HuH-7 (cell line): Measurements from ENCODE around the gene CXCL11.
"Not testable (repeated sequence)": the region's sequence is repeated elsewhere in the genome, so short reads cannot be mapped to it uniquely, and the experiment has no call there.

Source experiments
- DNase-seq: peaks from one replicate; pipeline ENCODE4 v3.0.0; 2011; ENCODE audit warnings: low spot score

CXCL11 gene

DNA sequence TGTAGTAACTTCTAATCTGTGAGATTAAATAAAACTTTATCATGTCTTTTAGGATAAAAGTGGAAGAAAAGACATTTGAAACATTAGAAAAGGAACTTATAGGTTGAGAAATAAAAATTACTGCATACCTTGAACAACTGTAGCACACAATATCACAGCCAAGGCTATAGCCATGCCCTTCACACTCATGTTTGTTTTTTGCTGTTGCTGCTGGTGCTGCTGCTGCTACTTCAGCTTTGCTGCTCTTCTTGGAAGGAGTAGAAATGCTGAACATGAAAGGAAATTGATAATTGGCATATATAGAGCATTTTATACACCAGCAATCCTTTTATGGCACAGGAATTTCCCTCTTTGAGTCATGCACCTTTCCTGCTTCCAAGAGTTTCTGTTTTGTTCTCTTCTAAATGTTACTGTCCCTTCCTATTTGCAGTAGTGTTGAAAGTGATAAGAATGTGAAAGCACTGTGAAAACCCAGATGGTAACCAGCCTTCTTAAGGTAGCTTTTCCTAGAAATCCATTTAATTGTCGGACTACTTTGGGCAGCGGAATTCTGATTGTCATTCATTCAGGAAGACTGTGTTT is at the start of gene CXCL11:
CXCL11 (minus strand) TSS at position 272 of the 582 bp plus-strand sequence; CDS start at position 189, 83 bp downstream.
- DNase-seq: no peak

DNA sequence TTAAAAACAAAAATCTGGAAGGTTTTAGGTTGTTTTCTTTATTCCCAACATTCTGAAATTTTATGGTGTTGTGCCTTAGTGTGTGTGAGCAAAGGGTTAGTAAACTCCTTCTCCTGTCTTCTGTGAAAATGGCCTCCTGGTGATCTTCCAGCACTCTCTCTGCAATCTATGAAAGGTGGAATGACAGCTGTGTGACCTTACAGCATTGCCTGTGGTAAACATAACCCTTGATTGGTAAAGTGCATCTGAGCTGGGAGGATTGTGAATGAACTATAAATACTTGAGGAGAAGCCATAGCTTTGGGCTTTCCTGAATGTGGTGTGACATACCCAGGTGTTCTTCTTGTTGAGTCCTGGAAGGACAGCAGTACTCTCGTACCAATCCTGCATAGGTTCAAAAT is 48.7 kb upstream of the CXCL11 start:
- DNase-seq: no peak

DNA sequence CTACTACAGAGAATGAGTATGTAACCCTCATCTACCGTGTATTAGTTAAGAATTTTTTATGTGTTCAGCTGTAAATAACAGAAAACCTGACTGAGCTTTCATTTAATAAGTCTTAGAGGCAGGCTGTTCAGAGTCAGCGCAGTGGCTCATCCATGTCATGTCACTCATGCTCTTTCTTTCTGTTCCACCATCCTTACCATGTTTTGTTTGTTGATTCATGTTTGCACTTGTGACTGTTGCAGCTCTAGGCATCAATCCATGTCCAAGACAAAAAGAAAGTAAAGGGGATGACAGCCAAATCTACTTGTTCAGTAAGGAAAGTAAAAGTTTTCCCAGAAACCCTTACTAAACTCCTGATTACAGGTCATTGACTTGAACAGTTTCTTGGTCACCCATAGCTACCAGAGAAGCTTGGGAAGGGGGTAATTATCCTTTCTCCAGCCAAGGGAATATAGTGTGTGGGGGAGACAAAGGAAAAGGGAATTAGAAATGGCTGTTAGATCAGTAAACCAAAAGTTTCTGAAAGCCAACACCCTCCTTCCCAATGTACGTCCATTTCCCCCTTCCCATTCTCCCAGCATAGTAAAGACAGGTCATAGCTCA is 47.6 kb upstream of the CXCL11 start:
- no peak for DNase-seq

DNA sequence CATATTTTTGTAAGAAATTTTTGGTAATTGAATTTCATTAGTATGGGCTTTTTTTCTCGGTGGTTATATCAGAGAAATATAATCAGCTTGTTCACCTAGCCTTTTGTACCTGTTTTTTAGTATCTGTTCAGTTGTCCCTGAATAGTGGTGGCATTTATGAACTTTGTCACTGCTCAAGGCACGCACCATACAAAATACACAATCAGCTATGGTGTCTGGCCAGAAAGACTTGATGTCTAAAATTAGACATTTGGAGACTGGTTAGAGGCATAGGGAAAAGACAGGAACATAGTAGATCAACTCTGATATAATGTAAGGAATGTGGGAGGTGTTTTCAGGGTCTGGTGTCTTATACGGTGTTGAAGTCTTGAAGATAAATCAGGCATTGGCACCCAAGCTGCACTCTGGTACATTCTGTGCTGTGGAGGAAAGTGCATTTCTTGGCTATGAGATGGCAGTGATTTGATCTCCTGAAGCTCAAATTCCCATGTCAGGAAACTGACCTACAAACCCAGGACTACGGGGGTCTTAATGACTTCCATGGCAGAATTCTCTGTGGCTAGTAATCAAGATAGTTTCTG is 42.3 kb upstream of the CXCL11 start:
- DNase-seq: no peak

DNA sequence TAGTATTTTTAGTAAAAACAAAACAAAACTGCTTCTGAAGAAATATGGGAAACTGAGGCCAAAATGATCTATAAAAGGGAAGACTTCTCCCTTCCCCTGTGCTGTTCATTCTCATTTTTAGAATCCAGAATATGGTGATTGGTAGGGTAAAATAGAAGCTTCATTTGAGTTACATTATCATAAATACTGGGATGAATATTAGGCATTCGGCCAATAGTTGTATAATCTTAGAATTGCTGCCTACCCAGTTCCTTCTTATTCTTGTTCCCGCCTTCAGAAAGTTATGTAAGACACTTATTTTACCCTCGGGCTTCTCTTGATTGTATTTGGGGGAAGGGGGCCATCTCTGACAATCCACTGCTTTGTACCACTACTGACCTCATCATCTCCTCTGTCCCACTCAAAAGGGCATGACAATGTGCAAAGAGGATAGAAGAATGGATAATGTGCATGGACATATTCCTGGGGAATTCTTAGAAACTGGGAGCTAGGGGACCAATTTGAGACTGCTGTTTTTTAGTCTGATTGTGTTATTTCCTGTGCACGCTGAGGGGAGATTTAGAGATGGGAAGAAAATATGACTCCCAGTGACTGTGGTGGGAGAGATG is 39.2 kb upstream of the CXCL11 start:
- DNase-seq: no peak

DNA sequence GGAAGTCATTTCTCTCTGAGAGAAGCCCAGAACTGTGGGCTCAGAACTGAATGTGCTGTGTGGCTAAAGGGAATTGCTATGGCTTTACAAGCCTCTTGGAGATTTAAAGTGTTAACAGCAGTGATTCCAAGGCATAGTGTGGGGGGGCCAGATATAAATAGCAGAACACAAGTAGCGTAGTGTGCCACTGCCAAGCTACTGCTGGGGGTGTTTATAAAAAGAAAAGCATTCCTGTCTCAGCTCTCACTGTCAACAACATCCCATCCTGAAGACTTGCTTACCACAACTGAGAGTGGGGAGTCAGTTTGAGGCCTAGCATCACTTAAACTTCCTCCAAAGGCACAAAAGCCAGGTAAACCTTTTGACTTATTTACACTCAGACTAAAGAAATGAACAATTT is 38.6 kb upstream of the CXCL11 start, which contains the start of gene ART3:
ART3 (plus strand) TSS at position 242 of the 400 bp plus-strand sequence. CDS start 1,181 bp downstream, outside the sequence.
- no peak for DNase-seq

DNA sequence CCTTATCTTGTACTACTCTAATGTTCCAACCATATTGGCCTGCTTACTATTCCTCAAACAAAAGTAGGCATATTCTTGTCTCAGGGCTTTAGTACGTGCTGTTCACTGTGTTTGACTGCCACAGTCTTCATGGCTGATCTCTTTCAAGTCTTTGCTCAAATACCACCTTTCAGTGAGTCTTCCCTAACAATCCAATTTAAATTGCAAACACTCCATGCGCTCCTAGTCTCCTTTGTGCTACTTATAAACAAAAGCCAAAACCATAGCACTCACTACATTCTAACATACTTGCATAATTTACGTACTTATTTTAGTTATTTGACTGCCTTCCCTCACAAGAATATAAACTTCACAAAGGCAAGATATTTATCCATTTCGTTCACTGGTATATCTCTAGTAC is 36.9 kb upstream of the CXCL11 start:
- DNase-seq: no peak

DNA sequence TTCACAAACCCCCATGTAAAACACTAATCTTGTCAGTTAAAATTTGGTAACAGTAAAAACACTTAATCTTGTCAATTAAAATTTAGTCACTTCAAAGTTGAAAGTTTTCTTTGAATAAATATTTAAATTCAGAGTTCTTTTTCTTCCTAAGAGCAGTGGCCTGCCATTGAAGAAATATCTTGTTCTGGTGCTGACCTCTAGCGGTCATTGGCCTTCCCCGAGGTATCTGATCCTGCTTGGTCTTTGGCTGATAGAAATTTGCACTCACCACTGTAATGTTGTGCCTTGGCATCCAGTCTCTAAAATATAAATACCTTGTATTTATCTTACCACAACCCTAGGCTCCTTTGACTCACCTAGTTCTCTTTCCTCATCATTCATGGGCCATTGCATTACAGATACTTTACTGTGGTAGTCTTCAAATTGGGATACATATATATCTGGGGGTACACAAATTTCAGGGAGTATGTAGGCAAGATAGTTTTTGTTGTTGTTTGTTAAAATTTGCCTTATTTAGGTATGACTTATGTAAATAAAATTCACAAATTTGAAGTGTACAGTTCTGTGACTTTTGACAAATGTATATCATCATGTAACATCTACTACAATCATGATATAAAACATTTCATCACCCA is 31.9 kb upstream of the CXCL11 start:
- peak; percentile 57 for DNase-seq

DNA sequence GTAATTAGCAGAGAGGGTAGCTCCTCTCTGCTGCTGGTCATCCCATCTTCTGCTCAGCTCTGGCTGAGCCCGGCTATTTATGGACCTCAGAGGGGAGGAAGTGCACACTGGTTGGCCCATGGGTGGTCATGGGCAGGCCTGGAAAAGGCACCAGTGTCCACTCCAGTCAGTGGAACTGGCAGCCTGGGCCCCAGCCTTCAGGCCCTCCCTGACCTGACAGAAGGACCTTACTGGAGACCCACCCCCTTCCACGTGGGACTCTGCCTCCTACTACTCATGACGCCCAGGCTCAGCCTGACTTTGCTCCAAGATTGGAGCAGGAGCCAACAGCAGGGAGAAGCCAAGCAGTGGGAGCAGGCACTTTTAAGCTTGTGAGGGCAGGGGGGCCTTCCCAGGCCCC is 30.7 kb upstream of the CXCL11 start:
- DNase-seq: no peak

DNA sequence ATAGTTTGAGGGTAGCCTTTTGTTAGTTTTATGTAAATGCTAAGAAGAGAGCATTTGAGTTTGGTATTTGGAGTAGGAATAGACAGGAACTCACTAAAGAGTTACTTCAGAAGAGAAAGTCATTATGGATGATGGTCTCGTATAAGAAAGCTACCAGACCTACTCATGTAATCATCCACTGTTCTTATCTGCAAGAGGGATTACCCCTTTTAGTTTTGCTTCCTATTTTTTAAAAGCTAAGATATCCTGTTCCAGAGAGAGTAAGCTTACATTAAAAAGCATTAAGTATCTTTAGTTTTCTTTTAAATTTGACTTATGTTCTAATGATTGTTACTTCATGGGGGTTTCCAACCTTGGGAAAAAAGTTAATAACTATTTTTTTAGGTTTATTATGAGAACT is 26.1 kb upstream of the CXCL11 start:
- DNase-seq: no peak

DNA sequence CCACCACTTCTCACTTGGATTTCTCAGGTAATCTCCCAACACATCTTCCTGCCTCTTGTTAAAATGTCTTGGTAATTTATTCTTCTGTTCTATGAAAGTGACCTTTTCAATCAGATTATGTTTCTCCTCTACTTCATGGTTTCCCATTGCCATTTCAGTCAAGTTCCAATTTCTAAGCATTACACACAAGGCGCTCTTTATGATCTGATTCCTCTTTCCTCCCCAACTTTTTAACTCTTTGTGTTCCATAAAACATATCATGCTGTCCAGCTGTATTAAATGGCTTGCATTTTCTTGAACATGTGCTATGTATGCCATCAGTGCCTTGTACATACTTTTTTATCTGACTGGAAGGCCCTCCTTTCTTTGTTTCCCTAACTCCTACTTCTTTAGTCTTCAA is 25.6 kb upstream of the CXCL11 start:
- no peak for DNase-seq

DNA sequence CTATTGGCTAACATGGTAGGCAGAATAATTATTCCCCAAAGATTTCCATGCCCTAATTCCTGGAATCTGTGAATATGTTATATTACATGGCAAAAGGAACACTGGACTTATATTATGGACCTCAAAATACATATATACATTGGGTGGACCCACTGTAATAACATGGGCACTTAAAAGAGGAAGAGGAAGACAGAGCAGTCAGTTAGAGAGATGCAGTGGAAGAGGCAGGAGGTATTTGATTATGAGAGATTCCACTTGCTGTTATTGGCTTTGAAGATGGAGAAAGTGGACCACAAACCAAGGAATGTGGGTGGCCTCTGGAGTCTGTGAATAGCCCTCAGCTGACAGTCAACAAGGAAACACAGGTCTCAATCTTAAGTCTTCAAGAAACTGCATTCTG is 24.6 kb upstream of the CXCL11 start:
- DNase-seq: no peak

DNA sequence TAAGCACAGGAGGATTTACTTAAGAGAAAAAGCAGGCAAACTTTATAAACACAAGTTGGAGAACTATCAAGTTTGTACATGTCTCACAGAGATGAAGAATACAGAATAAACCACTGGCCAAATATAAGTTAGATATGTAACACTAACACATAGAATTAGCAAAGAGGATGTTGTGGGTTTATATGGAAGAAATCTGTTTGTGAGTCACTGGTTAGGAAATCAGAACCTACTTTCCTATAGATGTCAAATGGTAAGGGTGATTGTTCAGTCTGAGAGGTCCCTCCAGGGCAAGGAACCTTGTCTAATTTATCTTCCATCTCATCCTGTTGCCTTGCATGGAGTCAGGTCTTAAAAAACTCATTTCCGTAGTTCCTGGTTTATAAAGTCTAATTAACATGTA is 23.9 kb upstream of the CXCL11 start:
- no peak for DNase-seq

DNA sequence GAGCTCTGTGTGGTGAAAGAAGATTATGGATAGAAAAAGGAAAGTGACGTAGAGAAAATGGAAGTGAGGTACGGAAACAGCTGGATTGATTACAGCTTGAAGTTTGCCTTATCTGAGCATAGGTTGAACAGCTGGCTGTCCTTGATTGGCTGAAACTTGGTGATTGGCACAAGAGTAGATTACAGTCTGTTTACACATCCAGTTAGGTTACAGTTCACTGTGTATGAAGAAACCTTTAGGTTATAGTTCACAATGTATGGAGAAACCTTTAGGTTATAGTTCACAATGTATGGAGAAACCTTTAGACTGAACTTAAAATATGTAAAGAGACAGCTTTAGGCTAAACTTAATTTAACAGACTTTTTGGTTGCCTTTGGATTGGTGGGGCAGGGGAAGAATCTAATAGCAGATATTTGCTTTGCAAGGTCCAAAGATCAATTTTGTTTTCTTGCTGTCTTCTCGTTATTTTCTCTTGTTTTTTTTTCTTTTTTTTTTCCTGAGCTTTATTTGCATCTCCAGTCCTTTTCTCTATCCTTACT is 23.1 kb upstream of the CXCL11 start:
- DNase-seq: peak; percentile 34

DNA sequence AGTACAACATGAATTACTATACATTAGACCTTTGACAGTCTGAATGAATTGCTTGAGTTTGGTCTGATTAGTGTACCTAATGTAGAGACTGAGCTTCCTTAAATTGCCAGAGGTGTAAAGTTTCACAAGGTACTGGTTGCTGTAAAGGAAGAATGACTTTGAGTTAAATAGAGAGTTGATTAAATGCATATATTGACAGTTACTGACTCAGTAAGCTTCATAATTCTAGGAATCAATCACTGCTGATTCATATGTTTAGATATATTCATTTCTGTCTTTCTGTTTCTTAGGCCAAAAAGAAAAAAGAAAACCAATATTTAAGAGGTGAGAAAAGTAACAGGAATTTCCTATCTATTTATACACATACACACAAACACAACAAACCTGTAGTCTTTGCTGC is 22.4 kb upstream of the CXCL11 start:
- DNase-seq: no peak

DNA sequence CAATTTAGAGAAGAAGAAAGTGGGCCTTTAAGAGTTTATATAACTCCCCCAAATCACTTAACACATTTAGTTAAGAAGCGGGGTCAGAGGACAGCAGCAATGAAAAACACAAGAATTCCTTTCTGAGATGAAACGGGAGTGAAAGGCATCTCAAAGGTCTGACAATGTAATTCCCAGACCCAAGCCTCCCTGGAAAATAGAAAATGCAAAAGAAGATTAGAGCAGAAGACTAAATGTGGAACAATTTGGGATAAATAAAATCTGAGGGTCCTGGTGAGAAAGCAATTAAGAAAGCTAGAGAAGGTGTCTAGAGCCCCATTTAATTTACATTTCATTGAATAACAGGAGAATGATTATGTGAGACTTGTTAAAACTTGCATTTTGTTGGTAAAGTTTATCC is 19.6 kb upstream of the CXCL11 start:
- DNase-seq: no peak

DNA sequence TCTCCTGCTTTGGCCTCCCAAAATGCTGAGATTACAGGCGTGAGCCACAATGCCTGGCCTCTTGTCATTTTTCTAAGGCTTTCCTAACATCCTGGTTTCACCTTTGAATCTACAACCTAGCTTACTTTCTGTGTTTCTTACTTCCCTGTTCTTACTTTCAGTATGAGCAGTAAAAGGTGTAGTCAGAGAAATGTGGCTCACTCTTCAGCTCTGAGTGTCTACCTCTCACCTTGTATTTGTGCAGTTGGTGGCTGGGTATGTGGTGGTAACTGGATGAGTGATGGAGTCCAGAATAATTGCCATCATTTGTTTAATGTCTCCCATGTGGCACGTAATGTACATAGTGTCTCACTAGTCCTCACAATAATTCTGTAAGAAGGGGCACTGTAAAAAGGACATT is 19.1 kb upstream of the CXCL11 start:
- DNase-seq: no peak

DNA sequence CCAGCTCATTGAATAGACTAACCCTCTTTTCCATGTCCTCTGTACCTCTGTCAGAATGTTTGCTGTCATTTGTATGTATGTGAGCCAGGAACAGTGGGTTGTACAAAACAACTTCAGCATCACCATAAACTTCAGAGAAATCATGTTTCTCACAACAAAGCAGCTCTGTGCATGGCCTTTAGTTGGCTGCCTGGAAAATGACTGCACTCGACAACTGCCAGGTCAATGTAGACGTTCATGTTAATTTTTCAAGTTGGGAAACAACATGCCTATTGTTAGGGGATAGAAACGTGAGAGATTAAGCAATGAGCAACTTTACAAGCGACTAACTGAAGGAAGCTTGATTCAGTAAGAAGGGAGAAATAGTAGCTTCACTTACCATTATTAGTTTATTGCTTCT is 17.9 kb upstream of the CXCL11 start:
- peak; percentile 63 for DNase-seq

DNA sequence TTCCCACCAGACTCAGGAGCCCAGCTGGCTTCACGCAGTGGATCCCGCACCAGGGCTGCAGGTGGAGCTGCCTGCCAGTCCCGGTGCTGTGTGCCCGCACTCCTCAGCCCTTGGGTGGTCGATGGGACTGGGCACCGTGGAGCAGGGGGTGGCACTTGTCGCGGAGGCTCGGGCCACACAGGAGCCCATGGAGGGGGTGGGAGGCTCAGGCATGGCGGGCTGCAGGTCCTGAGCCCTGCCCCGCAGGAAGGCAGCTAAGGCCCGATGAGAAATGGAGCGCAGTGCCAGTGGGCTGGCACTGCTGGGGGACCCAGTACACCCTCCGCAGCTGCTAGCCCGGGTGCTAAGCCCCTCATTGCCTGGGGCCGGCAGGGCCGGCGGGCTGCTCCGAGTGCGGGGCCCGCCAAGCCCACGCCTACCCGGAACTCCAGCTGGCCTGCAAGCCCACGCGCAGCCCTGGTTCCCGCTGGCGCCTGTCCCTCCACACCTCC is 14.7 kb upstream of the CXCL11 start:
- not testable (repeated sequence) for DNase-seq

DNA sequence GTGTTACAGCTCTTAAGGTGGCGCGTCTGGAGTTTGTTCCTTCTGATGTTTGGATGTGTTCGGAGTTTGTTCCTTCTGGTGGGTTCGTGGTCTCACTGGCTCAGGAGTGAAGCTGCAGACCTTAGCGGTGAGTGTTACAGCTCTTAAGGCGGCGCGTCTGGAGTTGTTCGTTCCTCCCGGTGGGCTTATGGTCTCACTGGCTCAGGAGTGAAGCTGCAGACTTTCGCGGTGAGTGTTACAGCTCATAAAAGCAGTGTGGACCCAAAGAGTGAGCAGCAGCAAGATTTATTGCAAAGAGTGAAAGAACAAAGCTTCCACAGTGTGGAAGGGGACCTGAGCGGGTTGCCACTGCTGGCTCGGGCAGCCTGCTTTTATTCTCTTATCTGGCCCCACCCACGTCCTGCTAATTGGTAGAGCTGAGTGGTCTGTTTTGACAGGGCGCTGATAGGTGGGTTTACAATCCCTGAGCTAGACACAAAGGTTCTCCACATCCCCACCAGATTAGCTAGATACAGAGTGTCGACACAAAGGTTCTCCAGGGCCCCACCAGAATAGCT is 14.1 kb upstream of the CXCL11 start:
- not testable (repeated sequence) for DNase-seq

DNA sequence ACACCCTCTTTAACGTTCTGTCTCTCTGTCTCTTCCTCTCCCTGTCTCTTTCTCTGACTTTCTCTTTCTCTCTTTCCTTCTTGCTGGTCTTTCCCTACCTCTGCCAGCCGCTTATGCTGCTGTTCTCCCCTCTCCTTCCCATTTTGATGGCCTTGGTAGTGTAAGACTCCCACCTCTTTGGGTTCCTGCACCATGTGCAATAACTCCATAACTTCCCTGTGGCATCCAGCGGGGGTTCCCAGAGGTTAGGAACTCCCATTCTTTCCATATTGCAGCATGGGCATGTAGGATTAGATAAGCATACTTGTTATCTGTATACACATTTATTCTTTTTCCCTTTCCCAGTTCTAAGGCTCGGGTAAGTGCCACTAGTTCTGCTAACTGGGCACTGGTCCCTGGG is 8.8 kb upstream of the CXCL11 start:
- DNase-seq: not testable (repeated sequence)

DNA sequence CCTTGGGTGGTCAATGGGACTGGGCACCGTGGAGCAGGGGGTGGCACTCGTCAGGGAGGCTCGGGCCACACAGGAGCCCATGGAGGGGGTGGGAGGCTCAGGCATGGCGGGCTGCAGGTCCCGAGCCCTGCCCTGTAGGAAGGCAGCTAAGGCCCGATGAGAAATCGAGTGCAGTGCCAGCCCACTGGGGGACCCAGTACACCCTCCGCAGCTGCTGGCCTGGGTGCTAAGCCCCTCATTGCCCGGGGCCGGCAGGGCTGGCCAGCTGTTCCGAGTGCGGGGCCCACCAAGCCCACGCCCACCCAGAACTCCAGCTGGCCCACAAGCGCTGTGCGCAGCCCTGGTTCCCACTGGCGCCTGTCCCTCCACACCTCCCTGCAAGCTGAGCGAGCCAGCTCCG is 7.4 kb upstream of the CXCL11 start:
- DNase-seq: not testable (repeated sequence)
